Measurements from ENCODE around the gene EML6. TPM values are rescaled to one million over a fixed set of nuclear protein-coding genes. Genes with fewer than 3 reads are reported as not detected.

The EML6 gene
- total and polyA plus RNA-seq, 4 donors: 0.94 to 5.1 (median 2.0) TPM

GRCh38 chr2:54814389-54815147 lies 91.1 kb downstream of the EML6 start:
- no peak for ATAC-seq (ENCODE audit: insufficient read depth, low FRiP score)
- Histone ChIP-seq H3K4me3 (no peak overlapping the region), H3K9ac (ENCODE audit: insufficient read depth in 1 of 2, low read length in 2 of 2) (no peak overlapping the region), H3K36me3 (ENCODE audit: control insufficient read depth in 4 of 4, insufficient read depth in 4 of 4, low read length in 4 of 4) (no peaks in the 10 kb centered on the region), H3K9me3 (ENCODE audit: control insufficient read depth in 4 of 4, insufficient read depth in 3 of 4, low read length in 3 of 4) (no peaks in the 10 kb centered on the region), H3K4me1 (ENCODE audit: control insufficient read depth in 5 of 5, insufficient read depth in 5 of 5, low read length in 5 of 5) (peaks cover 0 to 4% (median 0%) of the 10 kb centered on the region in 5 donors), H3K27me3 (ENCODE audit: control insufficient read depth in 3 of 3, insufficient read depth in 3 of 3, low read length in 2 of 3) (peaks cover 0 to 5% (median 0%) of the 10 kb centered on the region in 3 donors), H3K27ac (ENCODE audit: low read depth in 1 of 2, low read length in 1 of 2) (no peak overlapping the region)
- 79 to 84% methylated on average over 9 of the region's 9 CpGs for WGBS, 2 donors
- DNase-seq: no peak
- TF ChIP-seq, protein P1, sequence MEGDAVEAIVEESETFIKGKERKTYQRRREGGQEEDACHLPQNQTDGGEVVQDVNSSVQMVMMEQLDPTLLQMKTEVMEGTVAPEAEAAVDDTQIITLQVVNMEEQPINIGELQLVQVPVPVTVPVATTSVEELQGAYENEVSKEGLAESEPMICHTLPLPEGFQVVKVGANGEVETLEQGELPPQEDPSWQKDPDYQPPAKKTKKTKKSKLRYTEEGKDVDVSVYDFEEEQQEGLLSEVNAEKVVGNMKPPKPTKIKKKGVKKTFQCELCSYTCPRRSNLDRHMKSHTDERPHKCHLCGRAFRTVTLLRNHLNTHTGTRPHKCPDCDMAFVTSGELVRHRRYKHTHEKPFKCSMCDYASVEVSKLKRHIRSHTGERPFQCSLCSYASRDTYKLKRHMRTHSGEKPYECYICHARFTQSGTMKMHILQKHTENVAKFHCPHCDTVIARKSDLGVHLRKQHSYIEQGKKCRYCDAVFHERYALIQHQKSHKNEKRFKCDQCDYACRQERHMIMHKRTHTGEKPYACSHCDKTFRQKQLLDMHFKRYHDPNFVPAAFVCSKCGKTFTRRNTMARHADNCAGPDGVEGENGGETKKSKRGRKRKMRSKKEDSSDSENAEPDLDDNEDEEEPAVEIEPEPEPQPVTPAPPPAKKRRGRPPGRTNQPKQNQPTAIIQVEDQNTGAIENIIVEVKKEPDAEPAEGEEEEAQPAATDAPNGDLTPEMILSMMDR (IDR thresholded peaks at IDR 0.05; ENCODE audit: control extremely low read depth, extremely low read depth): no peak

DNA sequence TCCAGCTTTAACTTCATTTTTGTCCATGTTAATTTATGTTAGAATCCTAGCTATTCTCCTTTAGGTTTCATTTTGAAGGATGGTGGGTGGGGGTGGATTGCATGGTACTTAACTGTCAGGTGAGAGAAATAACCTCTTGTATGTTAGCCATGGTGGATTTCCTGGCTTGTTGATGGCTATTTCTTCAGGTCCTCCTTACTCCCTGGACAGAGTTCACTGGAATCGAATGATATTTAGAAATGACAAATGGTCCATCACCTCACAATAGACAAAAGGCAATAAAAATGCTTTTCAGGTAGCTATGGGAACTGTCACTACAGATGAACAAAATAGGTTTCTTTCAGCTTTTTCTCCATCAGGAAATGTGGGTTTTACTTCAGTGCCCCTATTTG lies 91.7 kb downstream of the EML6 start:
- Histone ChIP-seq H3K27me3 (ENCODE audit: control insufficient read depth in 3 of 3, insufficient read depth in 3 of 3, low read length in 2 of 3) (peaks cover 0 to 5% (median 0%) of the 10 kb centered on the region in 3 donors), H3K27ac (ENCODE audit: low read depth in 1 of 2, low read length in 1 of 2) (no peak overlapping the region), H3K4me3 (no peak overlapping the region), H3K36me3 (ENCODE audit: control insufficient read depth in 4 of 4, insufficient read depth in 4 of 4, low read length in 4 of 4) (no peaks in the 10 kb centered on the region), H3K9ac (ENCODE audit: insufficient read depth in 1 of 2, low read length in 2 of 2) (no peak overlapping the region), H3K9me3 (ENCODE audit: control insufficient read depth in 4 of 4, insufficient read depth in 3 of 4, low read length in 3 of 4) (no peaks in the 10 kb centered on the region), H3K4me1 (ENCODE audit: control insufficient read depth in 5 of 5, insufficient read depth in 5 of 5, low read length in 5 of 5) (peaks cover 0 to 4% (median 0%) of the 10 kb centered on the region in 5 donors)
- TF ChIP-seq, protein P1 (IDR thresholded peaks at IDR 0.05; ENCODE audit: control extremely low read depth, extremely low read depth): no peak
- ATAC-seq (ENCODE audit: insufficient read depth, low FRiP score) (no peak), DNase-seq (no peak)
- WGBS, 2 donors: 89 to 96% methylated on average over 1 of the region's 1 CpG

DNA sequence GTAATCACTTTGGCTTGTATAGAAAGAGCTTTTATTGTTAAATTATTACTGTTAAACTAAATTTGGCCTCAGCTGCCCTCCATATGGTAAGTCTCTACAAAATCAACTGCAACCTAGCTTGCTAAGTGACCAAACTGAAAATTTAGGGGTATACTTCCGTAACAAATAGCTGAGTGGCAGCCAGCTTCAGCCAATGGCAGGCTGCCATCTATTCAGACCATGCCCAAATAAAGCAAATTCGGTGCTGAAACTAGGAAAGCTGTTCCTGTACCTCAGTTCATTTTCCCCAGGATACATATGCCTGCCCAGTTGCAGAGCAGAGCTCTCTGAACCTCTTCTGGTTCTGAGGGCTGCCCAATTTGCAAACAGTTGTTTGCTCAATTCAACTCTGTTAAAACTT lies 94.8 kb downstream of the EML6 start:
- no peaks in the 10 kb centered on the region for H3K36me3 ChIP-seq (ENCODE audit: control insufficient read depth in 4 of 4, insufficient read depth in 4 of 4, low read length in 4 of 4)
- WGBS, 2 donors: 83 to 90% methylated on average over 2 of the region's 2 CpGs
- no peaks in the 10 kb centered on the region for H3K27me3 ChIP-seq (ENCODE audit: control insufficient read depth in 3 of 3, insufficient read depth in 3 of 3, low read length in 2 of 3)
- H3K27ac ChIP-seq (ENCODE audit: low read depth in 1 of 2, low read length in 1 of 2): no peak overlapping the region
- H3K4me1 ChIP-seq (ENCODE audit: control insufficient read depth in 5 of 5, insufficient read depth in 5 of 5, low read length in 5 of 5): peaks cover 0 to 3% (median 0%) of the 10 kb centered on the region in 5 donors
- DNase-seq: no peak
- no peak overlapping the region for H3K9ac ChIP-seq (ENCODE audit: insufficient read depth in 1 of 2, low read length in 2 of 2)
- no peaks in the 10 kb centered on the region for H3K9me3 ChIP-seq (ENCODE audit: control insufficient read depth in 4 of 4, insufficient read depth in 3 of 4, low read length in 3 of 4)
- ATAC-seq (ENCODE audit: insufficient read depth, low FRiP score): no peak
- TF ChIP-seq, protein P1 (IDR thresholded peaks at IDR 0.05; ENCODE audit: control extremely low read depth, extremely low read depth): no peak
- no peak overlapping the region for H3K4me3 ChIP-seq
